Lower leg skin (tissue), 4 donors: Measurements from ENCODE around the gene LCT. TPM values are rescaled to one million over a fixed set of nuclear protein-coding genes. Genes with fewer than 3 reads are reported as not detected.

Experiments
- DNase-seq, 2 donors: peaks; one replicate each; pipeline ENCODE4 v3.0.0-alpha.2; 2019; ENCODE audit warnings: low spot score in 2 of 2
- H3K4me3 ChIP-seq: fragments of 200-600 bp; sonication (generic); 2 replicates; pipeline ENCODE4 v1.5.1; 2017; ENCODE audit warnings: mild to moderate bottlenecking, low read depth; ENCODE audit not compliant: poor library complexity, severe bottlenecking
- POLR2A ChIP-seq, 2 donors: fragments of 450-650 bp; IDR thresholded peaks; one replicate each; pipeline ENCODE4 v1.6.1; 2016 to 2017; ENCODE audit warnings: antibody characterized with exemption in 2 of 2, mild to moderate bottlenecking in 1 of 2, moderate library complexity in 1 of 2
- WGBS, 2 donors: methylation state at CpG; one replicate each; pipeline ENCODE4 v1.1.5; 2018; 5-methylcytosine and 5-hydroxymethylcytosine counted together
- intact Hi-C: fragments of 100-400 bp; cut with DNase I; formaldehyde crosslinking; loops from one replicate; pipeline ENCODE4 v1.15.0; 2023; ENCODE audit warnings: low total_unique reads
- total RNA-seq, 4 donors: library from RNA; depleted of rRNA; stranded (reverse); fragments of >200 nt; gene quantifications; one replicate each; pipeline ENCODE4 v1.1.0, GENCODE V29; 2016
- TF ChIP-seq, protein P1 (sequence below), 3 donors: fragments of 450-650 bp; IDR thresholded peaks; one replicate each; pipeline ENCODE4 v1.5.1; 2016; ENCODE audit warnings: antibody characterized with exemption in 3 of 3, mild to moderate bottlenecking in 3 of 3, moderate library complexity in 2 of 3

The LCT gene
- total RNA-seq, 4 donors from 2014 or later, result 0.03 to 0.15 TPM; not detected in 2

DNA sequence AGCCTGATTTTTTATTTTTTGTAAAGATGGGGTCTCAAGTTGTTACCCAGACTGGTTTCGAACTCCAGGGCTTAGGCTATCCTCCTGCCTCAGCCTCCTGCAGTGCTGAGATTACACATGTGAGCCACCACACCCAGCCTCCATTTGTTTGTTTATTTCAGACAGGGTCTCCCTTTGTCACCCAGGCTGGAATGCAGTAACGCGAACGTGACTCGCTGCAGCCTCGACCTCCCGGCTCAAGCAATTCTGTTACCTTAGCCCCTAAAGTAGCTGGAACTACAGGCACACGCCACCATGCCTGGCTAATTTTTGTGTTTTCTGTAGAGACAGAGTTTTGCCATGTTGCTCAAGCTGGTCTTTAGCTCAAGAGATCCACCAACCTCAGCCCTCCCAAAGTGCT, 68.1 kb downstream of the LCT start:
- intact Hi-C loops, result no loop called here
- no peak for TF ChIP-seq POLR2A (IDR thresholded peaks at IDR 0.05)
- TF ChIP-seq, protein P1, sequence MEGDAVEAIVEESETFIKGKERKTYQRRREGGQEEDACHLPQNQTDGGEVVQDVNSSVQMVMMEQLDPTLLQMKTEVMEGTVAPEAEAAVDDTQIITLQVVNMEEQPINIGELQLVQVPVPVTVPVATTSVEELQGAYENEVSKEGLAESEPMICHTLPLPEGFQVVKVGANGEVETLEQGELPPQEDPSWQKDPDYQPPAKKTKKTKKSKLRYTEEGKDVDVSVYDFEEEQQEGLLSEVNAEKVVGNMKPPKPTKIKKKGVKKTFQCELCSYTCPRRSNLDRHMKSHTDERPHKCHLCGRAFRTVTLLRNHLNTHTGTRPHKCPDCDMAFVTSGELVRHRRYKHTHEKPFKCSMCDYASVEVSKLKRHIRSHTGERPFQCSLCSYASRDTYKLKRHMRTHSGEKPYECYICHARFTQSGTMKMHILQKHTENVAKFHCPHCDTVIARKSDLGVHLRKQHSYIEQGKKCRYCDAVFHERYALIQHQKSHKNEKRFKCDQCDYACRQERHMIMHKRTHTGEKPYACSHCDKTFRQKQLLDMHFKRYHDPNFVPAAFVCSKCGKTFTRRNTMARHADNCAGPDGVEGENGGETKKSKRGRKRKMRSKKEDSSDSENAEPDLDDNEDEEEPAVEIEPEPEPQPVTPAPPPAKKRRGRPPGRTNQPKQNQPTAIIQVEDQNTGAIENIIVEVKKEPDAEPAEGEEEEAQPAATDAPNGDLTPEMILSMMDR (IDR thresholded peaks at IDR 0.05), result no peak
- WGBS, 2 donors, result 96% methylated on average over 8 of the region's 8 CpGs
- no peak overlapping the region for H3K4me3 ChIP-seq
- no peak for DNase-seq

DNA sequence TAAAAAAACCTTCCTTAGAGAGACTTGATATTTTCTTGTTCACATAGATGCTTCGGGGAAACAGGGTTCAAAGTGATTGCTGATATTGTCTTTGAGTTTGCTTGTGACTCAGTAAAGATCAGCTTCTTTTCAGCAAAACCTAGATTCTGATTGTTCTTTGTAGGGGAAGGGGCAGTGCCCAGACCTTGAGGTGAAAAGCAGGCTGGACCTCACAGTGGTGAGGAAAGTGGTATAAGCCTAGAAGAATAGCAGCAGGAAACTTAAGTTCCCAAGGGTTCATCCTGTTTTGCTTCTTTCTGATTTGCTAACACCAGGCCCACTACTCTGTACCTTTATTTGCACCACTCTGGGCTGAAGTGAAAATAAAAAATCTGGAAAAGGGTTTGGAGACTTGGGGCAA, 74.5 kb downstream of the LCT start:
- intact Hi-C loops, result no loop called here

DNA sequence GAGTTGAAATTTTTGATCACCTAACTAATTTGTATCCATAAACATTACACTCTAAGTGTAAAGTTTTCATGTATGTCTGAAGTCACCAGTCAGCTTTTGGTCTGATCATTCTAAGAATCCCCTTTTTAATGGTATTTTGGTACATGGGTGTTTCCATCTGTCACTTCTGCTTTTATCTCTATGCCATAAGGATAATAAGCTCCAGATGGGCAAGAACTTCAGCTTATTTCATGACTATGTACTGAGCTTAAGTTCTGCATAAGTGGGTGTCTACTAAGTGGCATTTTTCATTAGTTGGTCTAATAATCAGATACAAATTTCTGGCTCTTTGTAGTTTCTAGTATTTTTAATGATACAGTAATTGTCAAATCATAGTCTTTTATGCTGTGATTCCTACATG, 75.0 kb downstream of the LCT start:
- TF ChIP-seq, protein P1 (IDR thresholded peaks at IDR 0.05), result no peak
- TF ChIP-seq POLR2A (IDR thresholded peaks at IDR 0.05), result no peak
- intact Hi-C loops, result no loop called here
- no peak for DNase-seq
- H3K4me3 ChIP-seq, result no peak overlapping the region

More for the DNA sequence above, 74.5 kb downstream of the LCT start:
- DNase-seq, result no peak
- no peak for TF ChIP-seq POLR2A (IDR thresholded peaks at IDR 0.05)
- TF ChIP-seq, protein P1 (IDR thresholded peaks at IDR 0.05), result no peak
- WGBS, 2 donors, result 89 to 90% methylated on average over 1 of the region's 1 CpG
- H3K4me3 ChIP-seq, result no peak overlapping the region

DNA sequence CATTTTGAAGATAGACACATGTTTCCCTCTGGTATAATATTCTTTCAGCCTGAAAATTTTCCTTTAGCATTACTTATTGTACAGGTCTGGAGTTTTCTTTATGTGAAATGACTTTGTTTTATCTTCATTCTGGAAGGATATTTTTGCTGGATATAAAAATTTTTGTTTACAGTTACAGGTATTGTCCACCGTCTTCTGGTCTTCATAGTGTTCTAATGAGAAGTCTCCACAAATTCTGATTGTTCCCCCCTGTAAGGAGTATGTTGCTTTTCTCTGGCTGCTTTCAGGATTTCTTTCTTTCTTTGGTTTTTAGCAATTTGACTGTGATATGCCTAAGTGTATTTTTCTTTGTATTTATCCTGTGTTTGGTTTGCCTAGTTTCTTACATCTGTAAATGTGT, 80.3 kb downstream of the LCT start:
- TF ChIP-seq, protein P1 (IDR thresholded peaks at IDR 0.05), result no peak
- no peak for TF ChIP-seq POLR2A (IDR thresholded peaks at IDR 0.05)
- DNase-seq, result no peak
- intact Hi-C loops, result no loop called here
- no peak overlapping the region for H3K4me3 ChIP-seq
- 95 to 96% methylated on average over 1 of the region's 1 CpG for WGBS, 2 donors

DNA sequence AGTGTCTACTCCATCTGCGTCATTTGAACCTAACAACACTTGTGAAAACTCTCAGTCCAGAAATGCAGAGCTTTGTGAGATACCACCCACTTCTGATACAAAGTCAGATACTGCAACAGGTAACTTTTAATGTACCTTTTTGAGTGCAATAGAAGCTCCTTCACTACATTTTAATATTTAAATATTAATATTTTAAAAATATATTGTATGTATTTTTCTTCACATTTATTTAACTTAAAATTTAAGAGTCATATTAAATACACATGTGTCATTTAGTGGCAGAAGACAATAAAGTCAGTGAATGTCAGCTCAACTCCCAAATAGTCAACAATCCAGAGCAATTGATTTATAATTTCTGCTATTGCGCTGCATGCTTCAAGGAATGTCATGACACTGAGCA, 81.4 kb downstream of the LCT start:
- DNase-seq, result no peak
- TF ChIP-seq, protein P1 (IDR thresholded peaks at IDR 0.05), result no peak
- no peak for TF ChIP-seq POLR2A (IDR thresholded peaks at IDR 0.05)
- intact Hi-C loops, result no loop called here
- WGBS, 2 donors, result 94 to 98% methylated on average over 2 of the region's 2 CpGs
- no peak overlapping the region for H3K4me3 ChIP-seq

DNA sequence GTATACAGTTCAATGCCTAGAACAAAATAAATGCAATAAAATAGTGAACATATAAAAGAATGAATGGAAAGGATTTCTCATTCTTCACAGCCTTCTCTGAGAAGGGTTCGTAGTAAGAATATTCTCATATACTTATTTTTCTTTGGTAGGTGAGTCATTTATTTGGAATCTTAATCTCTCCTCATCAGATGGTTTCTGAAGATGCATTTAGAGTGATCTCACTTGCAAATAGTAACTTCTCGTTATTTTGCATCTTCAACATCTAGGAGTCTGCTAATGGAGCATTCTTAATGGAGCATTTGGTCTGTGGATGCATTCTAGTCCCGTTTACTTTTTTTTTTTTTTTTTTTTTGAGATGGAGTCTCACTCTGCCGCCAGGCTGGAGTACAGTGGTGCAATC, 91.4 kb downstream of the LCT start:
- intact Hi-C loops, result no loop called here
- no peak for TF ChIP-seq POLR2A (IDR thresholded peaks at IDR 0.05)
- TF ChIP-seq, protein P1 (IDR thresholded peaks at IDR 0.05), result no peak
- WGBS, 2 donors, result 61 to 62% methylated on average over 4 of the region's 4 CpGs

More for the DNA sequence above, 91.4 kb downstream of the LCT start:
- no peak for DNase-seq
- H3K4me3 ChIP-seq, result no peak overlapping the region
